GM21786 (cell line): Measurements from ENCODE around the gene TPPP.
"Not testable (repeated sequence)": the region's sequence is repeated elsewhere in the genome, so short reads cannot be mapped to it uniquely, and the experiment has no call there.

Experiments used
- ATAC-seq: cut with Tn5 transposase; IDR thresholded peaks from one replicate; pipeline ENCODE4 v1.9.1; 2021; ENCODE audit not compliant: unreplicated experiment

The TPPP gene

DNA sequence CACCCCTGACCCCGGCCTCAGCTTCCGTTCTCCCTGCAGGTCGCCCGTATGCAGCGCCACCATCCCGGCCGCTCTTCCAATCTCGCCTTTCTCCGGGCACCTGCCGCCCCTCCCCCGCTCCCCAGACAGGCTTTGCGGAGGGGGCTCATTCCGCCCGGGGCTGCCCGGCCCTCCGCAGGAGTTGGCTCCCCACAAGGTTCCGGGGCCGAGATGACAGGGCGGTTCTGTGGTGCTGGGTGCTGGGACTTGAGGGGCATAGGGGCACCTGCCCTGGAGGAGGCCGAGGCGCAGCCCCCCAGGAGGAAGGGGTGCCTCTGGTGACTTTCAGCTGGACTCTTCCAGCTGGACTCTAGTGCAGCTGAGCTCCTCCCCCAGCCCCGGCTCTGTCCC, 885 bp upstream of the TPPP start:
- ATAC-seq, result not testable (repeated sequence)

DNA sequence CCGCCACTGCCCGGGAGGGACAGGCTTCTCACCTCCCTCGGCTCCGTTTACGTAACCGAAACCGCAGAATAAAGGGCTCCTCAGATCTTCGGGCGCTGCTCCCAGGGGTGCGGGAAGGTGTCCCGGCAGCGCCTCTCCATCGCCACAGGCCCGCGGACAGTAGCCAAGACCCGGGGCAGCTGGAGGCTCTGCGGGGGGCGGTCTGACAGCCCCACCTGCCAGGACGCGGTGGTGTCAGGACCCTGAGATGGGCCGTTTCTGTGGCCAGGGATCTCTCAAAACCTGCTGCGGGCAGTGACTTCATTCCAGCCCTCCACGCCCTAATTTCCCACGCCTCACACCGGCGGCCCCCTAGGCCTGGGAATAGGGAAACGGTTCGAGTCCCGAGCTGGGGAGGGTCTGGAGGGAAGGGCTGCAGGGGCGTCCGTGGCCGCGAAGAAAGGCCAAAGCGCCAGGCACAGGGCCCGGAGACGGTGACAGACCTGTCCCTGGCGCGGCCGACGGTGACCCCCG, 567 bp downstream of the TPPP start:
- ATAC-seq, result not testable (repeated sequence)

DNA sequence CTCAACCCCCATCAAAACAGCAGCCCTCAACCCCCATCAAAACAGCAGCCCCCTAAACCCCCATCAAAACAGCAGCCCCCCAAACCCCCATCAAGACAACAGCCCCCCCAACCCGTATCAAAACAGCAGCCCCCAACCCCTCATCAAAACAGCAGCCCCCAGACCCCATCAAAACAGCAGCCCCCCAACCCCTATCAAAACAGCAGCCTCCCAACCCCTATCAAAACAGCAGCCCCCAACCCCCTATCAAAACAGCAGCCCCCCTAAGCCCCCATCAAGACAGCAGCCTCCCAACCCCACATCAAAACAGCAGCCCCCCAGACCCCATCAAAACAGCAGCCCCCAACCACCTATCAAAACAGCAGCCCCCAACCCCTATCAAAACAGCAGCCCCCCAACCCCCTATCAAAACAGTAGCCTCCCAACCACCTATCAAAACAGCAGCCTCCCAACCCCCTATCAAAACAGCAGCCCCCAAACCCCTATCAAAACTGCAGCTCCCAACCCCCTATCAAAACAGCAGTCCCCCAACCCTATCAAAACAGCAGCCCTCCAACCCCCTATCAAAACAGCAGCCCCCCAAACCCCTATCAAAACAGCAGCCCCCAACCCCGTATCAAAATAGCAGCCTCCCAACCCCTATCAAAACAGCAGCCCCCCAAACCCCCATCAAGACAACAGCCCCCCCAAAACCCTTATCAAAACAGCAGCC, 1.2 kb downstream of the TPPP start:
- ATAC-seq, result no peak

DNA sequence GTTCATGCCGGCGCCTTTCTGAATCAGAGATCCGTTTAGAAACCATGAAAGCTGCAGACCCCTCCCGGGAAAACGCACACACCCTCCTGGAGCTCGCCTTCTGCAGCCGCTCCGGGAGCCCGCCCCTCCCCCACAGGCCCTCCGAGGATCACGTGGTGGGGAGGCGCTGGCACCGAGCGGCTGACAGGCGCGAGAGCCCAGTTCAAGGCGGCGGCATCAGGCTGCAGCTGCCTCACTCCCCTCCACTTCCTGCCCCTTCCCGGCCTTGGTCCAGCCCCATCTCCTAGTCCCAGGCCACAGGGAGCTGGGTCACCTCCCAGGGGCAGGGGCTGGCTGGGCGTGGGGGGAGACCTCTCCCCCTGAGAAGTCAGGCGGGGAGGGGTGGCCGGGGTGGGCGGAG, 2.1 kb downstream of the TPPP start:
- ATAC-seq, result not testable (repeated sequence)

DNA sequence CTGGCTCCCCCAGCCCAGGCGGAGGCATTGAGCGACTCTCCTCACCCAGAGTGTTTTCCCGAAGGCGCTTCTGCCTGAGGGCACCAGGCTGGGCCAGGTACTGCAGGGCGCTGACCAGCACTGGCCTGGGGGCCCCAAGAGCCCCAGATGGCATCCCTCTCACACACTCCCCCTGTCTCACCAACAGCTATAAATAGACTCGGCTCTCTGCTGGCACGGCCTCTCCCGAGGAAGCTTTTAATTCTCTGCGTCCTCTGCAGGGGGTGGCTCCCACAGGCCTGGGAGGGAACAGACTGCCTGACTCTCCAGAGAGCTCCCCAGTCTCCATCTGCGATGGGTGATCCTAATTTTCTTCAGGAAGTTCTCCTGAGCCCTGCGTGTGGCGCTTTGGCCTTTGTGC, 2.9 kb downstream of the TPPP start:
- ATAC-seq, result not testable (repeated sequence)

DNA sequence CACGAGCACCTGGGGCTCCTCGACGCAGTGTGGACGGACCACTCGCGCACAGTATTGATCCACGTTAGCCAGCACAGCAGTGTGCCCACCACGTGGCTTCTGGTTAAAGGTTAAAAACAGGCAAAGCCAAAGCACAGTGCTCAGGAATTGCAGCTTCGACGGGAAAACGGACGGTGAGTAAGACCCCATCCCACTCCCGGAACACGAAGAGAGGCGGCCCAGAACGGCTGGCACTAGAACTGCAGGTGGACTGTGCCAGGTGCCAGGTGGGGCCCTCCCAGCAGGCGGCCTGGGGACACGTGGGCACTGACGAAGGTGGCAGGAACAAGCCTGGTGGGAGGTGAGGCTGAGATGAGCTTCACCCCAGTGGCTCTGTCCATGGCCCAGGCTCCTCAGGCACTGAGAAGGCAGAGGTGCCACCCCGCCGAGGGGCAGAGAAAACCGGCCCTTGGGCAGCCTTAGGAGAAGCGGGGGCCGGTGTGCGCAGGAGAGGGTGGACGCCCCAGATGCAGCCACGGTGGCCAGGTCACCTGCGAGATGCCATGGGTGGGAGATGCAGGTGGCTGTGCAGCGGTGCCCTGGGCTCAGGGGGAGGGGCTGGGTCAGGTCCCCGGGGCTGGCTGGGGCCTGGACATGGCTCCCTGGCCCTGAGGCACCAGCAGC, 4.7 kb downstream of the TPPP start:
- not testable (repeated sequence) for ATAC-seq

DNA sequence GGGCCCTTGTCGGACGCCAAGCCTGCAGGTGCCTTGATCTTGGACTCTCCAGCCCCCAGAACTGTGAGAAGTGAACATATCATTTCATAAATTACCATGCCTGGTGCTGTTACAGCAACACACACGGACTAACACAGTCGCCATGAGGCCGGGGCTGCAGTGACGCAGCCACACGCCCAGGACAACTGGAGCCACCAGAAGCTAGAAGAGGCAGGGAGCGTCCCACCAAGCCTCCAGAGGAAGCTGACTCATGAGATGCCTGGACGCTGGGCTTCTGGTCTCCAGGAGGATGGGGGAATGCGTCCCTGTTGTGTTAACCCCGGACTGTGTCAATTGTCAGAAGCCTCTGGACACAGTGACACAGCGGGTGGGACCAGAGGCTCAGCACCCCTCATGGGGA, 6.2 kb downstream of the TPPP start:
- ATAC-seq, result not testable (repeated sequence)

DNA sequence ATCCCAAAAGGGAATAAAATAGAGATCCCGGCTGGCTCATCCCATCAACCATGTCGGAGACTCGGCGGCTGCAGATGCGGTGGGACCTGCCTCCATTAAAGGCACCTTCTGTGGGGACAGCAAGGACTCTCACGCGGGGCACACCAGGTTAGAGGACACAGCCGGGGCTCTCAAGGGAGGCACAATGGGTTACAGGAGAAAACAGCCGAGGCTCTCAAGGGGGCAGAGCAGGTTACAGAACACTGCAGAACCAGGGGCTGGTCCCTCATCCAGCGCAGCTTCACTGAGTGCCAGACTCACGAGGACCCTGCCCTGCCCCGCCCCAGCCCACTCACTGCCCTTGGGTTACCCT, 7.0 kb downstream of the TPPP start:
- ATAC-seq, result not testable (repeated sequence)

DNA sequence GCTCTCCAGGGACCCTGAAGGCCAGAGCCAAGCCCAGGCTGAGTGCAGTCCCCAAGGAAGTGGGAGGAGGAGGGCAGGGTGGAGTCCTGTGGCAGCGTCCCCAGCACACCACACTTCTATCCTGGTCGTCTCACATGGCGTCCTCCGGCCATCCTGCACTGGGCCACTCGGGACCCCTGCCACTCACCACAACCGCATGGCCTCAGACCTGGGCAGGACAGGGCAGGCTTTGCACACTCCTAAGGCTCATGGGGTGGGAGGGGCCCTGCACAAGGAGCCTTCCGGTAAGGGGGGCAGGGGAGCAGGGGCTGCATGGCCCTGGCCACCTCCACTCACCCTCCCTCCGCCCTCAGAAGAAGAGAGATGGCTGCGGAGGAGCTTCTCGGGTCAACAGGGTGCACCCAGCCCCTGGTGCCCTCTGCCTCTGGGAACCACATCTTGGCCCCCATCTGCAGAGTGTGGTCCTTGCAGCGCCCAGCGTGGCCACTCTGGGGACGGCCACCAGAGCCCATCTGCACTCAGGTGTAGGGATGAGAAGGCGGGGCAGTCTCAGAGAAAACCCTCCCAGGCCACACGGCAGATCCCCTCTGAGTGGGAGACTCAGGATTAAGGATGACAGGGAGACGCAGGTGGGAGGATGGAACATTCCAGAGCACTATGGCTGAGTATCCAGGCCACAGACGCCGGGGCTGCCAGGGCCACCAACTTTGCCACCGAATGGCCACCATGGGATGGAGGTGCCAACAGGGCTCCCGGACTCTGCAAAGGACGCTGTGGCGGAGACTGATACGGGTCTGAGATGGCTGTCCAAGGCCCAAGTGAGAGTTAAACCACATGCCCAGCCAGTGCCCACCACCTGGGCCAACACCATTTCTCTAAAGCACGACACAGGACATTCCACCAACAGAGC, 7.6 kb downstream of the TPPP start:
- ATAC-seq, result no peak

DNA sequence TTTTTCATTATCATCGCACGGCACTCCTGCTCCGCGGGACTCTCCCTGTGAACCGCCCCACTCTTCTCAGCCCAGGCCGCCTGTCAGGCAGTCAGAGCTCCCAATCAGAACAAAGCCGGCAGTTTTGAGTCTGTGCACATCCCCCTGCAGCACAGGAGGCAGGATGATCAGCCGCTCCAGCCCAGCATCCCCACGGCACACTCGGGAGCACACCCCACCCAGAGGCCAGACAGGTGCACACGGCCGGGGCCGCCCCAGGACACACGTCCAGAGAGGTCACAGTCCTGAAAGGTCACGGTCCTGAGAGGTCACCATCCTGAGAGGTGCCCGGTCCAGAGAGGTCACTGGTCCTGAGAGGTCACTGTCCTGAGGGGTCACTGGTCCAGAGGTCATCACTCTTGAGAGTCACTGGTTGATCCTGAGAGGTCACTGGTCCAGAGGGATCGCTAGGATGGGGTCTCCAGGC, 8.4 kb downstream of the TPPP start:
- no peak for ATAC-seq

DNA sequence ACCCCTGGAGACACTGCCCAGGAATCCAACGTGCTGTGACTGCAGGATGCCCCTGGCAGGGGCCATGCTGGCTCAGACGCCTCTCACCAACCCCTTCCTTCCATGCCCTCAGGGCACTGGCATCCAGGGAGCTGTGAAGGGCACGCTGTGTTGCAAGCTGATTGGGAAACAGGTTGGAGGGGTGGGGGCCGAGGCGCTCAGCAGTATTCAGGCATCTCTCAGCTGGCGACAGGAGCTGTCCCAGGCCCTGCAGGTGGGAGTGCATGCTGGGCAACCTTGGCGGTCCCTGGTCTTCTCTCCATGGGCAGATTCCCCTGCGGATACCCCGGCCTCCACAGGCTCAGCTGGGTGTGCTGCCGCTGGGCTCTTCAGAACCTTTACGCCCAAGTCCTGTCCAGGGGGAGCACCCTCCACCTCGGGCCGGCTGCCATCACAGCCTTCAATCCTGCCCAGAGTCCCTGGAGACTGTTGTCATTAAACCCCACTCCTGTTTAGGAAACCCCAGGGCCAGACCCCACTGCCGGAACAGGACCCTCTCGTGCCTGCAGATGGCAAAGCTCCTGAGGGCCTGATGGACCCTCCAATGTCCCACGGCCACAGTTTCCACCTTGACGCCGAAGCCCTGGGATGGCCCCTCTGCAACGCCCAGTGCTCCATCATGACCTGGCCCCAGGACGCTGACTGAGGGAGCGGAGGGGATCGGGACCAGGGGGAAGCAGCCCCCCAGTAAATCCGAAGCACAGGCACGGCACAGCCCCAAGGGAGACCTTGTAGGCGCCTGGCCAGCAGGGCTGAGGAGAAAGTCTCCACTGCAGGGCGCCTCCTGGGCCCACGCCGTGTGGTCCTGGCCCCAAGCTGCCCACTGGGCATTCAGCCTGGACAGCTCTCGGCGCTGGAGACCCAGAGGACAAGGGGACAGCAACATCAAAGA, 9.3 kb downstream of the TPPP start:
- no peak for ATAC-seq

DNA sequence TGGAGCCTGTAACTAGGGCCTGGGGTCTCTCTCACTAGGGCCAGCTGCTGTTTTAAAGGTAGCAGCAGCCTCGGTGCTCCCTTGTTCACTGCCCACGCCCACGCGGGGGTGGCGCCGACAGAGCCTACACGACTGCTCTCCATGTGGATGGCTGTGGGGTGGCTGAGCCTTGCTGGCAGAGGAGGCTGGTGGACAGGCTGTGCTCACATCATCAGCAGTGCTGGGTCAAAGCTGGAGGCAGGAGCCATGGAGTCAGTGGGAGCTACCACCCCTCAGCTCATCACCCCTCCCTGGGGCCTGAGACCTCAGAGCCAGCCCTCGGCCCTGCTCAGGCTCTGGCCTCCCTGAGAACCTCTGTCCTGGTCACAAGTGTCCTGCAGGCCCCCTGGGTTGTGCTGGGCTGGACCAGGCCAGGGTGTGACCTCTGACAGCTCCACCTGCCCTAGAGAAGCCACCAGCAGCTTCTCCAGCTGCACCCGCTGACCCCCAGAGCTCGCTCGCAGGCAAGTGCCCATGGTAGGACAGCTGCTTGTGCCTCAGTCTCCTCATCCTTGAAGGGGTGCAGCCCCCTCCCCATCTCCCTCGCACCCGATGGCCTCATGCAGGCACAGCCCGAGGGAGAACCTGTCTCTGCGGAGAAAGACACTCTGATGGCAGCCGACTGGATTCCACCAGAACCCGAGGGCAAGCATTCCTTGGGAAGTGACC, 10.3 kb downstream of the TPPP start:
- ATAC-seq, result not testable (repeated sequence)

DNA sequence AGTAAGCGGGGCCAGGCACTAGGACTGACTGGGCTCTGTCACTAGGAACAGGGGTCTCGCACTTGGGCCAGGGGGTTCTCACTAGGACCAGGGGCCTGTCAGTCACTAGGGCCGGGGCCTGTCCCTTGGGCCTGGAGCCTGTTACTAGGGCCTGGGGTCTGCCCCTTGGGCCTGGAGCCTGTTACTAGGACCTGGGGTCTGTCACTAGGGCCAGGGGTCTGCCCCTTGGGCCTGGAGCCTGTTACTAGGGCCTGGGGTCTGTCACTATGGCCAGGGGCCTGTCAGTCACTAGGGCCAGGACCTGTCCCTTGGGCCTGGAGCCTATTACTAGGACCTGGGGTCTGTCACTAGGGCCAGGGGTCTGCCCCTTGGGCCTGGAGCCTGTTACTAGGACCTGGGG, 10.9 kb downstream of the TPPP start:
- ATAC-seq, result not testable (repeated sequence)

DNA sequence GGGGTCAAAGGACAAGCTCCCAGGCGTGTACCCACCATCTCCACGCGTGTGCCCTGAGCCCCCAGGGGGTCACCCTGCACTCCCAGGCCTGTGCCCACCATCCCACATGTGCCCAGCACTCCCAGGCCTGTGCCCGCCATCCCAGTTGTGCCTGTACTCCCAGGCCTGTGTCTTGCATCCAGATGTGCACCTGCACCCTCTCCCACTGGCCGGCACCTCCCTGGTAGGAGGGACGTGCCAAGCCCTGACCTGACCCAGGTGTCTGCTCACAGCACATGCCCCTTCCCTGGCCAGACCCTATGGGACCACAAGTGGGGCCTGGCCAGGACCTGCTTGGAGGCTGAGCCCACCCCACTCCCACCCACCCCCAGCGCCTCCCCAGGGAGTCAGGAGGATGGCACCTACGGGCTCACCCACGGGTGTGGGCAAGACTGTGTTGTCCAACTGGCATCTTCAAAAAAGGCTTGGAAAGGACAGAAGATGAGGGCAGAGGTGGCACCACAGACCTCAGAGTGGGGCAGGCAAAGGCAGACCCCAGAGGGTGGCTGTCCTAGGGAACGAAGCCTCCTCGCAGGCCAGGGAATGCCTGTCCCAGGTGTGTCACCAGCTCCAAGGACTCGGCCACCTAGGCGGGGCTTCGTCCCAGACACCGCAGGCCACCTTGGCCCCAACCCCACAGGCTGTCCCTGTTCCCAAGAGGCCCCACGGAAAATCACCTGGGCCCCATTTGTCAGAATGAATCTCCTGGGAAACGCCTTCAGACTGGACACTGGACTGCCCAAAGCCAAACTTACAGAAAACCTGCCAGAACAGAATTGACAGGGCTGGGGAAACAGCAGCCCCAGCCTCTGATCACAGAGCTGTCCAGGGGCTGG, 11.6 kb downstream of the TPPP start:
- not testable (repeated sequence) for ATAC-seq

DNA sequence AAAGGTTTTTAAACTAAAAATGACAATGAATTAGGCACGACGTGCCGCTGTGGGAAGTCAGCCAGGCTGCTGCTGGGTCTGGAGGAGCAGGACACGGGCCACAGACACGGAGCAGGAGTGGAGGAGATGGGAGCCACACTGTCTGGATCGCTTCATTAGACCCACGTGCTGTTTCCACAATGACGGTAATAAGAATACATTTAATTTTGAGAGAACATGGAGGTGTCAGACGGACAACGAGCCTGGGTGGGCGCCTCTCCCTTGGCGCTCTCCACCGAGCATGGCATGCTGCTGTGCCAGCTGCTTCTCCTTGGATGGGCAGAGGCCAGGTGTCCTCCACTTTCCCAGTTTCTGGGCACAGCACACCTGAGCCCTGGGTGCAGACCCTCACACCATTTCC, 12.3 kb downstream of the TPPP start:
- ATAC-seq, result not testable (repeated sequence)

DNA sequence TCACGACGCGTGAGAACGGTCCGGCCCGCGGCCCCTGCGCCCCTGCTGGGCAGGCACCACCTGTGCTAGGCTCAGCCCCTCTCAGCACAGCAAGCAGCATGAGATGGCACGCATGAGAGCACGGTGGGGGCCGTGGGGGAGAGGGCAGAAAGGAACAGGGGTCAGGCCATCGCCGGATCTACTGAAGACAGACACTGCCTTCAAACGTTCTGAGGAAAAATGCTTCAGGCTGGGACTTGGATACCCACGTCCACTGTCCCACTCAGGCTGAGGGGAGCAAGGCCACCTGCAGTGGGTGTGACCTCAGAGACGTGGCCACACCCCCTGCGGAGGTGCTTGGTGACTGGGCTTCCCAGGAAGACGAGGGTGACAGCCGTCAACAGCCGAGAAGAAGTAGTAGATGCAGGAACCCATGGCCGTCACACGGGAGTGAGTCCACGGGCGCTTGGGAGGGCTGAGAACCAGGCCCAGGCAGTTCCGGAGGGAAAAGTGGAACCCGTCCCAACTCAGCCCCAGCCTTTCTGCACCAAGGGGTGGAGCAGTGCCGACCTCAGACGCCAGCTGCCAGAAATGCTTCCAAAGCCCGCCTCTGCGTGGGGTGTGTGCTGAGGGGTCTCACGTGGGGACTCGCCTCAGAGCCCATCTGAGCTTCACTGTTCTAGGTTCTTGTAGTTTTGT, 12.9 kb downstream of the TPPP start:
- ATAC-seq, result not testable (repeated sequence)

DNA sequence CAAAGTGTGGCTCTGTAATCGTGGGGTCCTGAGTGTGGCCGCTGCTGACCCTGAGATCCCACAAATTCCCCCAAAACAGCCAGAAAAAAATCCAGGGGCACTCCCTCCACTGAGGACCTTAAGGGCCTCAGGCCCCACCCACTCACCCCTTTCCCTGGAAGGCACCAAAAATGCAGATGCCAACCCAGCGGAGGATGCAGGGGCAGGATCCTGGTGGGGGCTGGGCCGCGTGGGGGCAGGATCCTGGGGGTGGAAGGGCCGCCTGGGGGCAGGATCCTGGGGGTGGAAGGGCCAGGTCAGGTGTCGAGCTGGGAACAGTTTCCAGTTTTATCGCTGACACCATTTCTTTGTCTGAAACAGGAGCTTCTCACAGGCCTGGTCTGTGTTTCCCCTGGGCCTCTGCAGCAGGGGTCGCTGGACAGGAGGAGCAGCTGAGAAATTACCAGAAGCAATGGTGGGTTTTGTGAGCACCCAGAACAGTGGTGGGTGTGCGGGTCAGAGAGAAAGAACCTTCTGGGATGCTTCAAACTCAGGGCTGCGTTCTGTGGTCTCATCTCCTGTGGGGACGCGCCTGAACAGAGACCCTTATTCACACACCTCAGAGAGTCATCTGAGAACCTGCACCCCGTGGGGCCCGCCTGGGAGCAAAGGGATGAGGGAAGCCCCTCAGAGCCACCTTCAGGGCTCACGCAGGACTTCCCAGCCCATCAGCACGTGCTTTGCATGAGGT, 13.8 kb downstream of the TPPP start:
- not testable (repeated sequence) for ATAC-seq
